HPDE6-E6E7 (cell line): Measurements from ENCODE around the gene AGAP2.
"Not testable (repeated sequence)": the region's sequence is repeated elsewhere in the genome, so short reads cannot be mapped to it uniquely, and the experiment has no call there.

ENCODE experiments used
- DNase-seq: peaks from one replicate; pipeline ENCODE4 v3.0.0; 2011; ENCODE audit warnings: missing footprints; ENCODE audit errors: extremely low spot score

Gene AGAP2

DNA sequence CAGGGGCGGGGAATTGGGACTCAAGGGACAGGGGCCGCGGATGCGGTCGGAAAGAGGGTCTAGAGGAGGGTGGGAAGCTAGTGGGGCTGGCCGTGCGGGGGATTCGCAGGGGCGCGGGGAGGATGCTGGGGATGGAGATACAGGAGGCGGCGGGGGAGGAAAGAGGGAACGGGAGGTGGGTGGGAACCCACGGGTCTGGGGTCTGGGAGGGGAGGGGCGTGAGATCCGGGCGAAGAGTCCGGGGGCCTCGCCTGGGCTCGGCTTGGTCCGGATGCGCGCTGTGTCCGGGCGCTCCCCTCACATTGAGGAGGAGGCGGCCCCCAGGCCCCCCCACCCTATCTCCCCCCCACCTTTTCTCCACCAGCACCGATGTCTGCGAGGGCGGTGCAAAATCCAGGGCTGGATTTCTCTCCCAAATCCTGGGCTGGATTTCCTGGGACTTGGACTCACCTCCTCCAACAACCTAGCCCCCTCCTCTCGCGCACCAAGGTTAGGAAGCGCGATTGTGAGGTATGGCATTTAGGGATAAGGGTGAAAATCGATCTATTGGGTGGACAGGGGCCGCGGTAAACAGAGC is at the start of gene AGAP2:
AGAP2 (minus strand) TSS at position 82 of the 577 bp plus-strand sequence. CDS start 496 bp downstream, outside the sequence.
- DNase-seq = no peak

DNA sequence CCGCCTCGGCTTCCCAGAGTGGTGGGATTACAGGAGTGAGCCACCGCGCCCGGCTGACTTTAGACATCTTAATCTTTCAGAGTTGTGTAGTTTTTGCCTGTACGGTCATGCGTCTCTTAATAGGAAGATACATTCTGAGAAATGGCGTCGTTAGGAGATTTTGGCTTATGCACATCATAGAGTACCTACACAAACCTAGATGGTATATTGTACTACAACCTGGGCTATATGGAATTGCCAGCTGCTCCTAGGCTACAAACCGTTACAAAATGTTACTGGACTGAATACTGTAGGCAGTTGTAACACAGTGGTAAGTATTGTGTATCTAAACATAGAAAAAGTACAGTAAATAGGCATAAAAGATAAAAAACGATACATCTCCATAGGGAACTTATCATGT is 45.3 kb upstream of the AGAP2 start:
- no peak for DNase-seq

DNA sequence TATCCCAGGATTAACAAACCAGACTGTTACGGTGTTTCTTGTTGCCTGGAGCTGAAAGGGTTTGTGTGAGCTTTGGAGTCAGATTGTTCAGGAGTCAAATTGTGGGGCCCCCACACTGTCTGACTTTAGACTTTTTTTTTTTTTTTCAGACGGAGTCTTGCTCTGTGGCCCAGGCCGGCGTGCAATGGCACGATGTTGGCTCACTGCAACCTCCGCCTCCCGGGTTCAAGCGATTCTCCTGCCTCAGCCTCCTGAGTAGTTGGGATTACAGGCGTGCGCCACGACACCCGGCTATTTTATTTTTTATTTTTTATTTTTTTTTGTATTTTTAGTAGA is 44.9 kb upstream of the AGAP2 start:
- DNase-seq = no peak

DNA sequence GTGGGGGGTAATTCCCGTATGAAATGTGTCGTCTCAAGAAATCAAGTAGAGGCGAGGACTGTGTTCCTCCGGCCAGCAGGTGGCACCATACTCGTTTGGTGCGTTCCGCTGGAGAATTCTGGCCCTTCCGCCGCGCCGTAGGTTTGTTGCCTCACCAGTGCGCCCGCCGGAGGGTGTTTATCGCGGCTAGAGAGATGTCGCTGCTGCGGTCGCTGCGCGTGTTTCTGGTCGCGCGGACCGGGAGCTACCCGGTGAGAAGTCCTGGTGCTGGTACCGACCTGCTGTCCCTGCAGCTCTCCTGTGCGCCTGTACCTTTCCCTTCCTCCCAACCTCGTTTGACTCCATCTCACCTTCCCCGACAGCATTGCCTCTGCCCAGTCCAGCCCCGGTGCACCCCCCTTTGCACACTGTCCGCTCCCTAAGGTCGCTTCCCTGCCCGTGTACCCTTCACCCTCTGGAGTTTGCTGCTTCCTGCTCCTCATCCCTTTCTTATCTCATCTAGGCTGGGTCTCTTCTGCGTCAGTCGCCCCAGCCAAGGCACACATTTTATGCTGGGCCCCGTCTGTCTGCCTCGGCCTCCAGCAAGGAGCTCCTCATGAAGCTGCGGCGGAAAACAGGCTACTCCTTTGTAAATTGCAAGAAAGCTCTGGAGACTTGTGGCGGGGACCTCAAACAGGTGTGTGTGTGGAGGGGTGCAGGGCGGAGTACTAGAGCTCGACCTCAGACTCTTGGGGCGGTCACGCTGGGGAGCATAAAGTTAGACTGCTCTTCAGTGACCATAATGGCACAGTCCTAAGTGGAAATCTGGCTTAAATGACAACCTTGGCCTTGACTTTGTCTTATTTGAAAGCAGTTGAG is 44.3 kb upstream of the AGAP2 start, which contains the start of gene TSFM:
TSFM (plus strand) TSS at position 180 of the 858 bp plus-strand sequence; CDS start at position 195, 15 bp downstream.
- DNase-seq = peak; percentile 67

DNA sequence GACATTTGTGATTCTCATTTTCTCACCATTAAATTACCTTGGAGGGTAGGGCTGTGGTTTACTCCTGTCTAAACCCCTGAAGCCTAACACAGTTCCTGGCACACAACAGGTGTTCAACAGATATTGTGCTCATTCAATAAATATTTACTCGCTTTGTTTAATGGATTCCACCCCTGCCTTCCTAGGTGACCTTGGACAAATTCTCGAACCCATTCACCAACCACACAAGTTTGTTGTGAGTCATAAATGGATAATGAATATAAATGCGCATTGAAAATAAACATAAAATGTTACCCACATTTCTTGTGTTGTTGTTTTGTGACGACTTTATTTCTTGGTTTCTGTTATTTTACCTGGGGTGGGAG is 43.7 kb upstream of the AGAP2 start:
- no peak for DNase-seq

DNA sequence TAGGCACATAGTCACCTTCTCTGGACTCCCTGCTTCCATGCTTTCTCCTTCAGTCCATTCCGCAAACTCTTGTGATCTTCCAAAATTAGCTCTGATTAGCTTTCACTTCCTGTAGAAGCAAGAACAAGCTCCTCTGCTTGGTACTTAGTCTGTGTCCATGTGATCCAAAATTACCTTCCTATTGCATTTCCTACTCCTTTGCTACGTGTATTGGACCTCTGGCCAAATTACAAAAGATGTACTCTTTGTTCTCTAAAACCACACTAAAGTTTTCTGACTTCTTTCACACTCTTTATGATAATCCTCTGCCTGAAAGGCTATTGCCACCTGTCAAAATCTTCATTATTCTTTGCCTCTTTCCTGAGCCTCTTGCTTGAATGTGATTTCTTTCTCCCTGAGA is 43.3 kb upstream of the AGAP2 start:
- DNase-seq = no peak

DNA sequence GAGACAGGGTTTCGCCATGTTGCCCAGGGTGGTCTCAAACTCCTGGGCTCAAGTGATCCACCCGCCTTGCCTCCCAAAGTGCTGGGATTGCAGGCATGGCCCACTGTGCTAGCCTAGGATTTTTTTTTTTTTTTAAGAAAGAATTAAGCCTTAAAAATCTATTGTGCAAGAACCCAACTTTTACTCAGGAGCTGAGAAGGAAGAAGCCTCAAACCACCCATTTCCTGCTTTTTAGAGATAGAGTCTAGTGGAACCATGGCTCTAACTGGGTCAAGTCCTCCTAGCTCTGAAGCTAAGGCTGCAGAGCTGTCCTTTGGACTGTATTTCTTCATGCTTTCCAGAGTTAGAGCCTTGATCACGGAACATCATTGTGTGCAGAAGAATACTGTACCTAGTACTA is 42.7 kb upstream of the AGAP2 start:
- no peak for DNase-seq

DNA sequence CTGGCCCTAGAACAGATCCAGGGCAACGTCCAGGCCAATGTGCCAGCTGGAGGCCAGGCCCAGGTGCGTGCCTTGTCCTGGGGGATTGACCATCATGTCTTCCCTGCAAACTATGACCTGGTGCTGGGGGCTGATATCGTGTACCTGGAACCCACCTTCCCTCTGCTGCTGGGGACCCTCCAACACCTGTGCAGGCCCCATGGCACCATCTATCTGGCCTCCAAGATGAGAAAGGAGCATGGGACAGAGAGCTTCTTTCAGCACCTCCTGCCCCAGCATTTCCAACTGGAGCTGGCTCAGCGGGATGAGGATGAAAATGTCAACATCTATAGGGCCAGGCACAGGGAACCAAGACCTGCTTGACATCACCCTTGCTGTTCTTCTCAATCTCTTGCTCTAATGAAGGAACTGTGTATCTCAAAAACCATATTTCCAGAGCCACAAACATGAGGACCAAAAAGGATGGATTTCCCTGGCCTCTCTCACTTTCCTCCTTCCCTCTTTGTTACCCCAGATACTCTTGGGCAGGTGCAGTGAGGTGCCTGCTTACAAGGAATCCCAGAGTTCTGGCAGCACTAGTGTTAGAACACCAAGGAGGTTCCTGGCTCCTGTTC is 41.8 kb upstream of the AGAP2 start:
- DNase-seq = no peak

DNA sequence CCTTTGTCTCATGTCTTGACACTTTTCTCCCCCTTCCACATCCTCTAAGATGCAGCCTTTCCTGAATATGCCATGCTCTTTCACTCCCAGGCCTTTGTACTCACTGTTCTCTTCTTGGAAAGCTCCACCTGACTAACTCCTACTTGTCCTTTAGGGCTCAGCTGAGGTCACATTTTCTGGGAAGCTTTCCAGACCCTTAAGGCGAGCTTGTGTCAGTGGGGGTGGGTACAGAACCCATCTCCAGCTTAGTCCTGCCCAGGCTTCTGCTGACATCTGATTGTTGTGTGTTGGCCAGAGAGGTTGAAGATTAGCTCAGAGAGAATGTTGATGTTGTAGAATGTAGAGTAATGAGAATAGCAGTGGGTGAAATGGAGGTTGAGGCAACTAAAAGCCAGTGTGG is 41.2 kb upstream of the AGAP2 start:
- DNase-seq = no peak

DNA sequence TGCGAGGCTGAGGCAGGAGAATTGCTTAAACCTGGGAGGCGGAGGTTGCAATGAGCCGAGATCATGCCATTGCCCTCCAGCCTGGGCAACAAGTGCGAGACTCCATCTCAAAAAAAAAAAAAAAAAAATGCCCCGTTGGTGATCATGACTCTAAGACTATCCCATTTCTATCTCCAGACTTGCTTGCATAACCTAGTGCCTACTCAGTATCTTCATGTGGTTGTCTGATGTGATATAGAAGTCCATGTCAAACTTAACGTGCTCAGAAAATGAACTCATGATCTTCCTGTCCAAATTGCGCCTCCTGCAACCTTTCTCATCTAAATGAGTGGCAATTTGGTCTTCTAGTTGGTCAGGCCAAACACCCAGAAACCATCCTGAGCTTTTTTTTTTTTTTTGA is 39.4 kb upstream of the AGAP2 start:
- no peak for DNase-seq

DNA sequence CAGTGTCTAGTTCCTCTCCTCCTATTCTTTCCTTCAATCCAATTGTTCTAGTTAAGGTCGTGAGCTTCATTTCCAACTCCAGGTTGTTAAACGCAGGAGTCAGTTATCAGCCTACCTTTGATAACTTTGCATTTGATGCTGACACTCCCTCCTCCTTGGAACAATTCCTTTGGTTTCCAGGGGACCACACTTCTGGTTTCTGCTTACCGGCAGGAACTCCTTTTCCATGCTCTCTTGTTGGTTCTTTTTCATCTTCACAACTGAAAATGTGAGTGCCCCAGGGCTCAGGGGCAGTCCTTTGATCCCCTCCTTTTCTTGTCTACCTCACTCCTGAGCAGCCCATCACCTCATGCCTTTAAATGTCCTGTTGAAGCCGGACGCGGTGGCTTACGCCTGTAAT is 38.8 kb upstream of the AGAP2 start:
- no peak for DNase-seq

DNA sequence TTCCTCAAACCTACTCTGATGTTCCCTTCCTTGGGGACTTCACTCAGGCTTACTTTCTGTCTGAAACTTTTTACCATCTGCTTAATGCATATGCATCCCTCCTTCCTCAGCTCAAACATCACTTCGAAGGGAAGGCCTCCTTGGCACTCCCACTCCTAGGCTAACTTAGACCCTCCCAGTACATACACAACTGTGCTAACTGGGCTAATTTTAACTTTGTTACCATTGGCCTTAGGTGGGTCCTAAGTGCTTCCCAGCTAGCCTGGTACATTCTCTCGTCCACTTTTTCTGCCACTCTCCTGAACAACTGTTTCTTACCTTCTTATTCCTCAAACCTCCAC is 37.7 kb upstream of the AGAP2 start:
- no peak for DNase-seq

DNA sequence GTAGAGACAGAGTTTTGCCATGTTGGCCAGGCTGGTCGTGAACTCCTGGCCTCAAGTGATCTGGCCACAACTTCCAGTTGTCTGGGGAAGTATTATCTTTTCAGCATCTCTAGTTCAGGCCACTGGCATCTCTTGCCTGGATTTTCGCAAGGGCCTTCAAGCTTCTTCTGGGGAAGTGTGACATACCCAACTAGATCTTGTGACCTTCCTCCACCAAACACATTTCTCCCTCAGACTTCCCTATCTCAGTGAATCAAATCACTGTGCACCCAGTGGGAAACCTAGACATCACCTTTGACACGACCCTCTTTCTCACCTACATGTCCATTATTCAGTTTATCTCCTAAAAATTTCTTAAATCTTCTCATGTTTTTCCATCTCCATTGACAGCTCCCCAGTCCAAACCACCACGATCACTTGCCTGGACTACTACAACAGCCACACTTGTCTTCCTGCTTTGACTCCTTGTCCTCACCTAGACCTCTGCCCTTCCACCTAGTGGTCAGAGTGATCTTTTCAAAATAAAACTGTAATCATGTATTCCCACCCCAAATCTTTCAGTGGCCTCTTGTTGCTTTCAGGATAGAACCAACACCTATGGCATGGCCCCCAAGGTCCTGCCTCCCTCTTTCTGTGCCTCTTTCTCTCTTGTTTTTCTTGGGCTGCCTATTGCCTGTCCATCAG is 37.2 kb upstream of the AGAP2 start:
- DNase-seq = no peak

DNA sequence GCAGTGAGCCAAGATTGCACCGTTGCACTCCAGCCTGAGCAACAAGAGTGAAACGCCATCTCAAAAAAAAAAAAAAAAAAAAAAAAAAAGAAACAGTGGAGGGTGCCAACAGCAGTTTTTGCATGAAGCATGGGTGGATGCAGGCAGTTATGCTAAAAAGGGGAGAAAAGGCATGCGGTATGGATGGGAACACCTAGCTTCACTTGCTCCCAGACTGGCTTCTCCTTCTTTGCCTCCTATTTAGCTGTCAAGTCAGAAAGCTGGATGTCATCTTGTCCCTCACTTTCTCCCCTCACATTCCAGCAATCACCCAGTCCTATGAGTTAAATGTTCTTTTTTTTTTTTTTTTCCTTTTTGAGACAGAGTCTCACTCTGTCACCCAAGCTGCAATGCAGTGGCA is 36.5 kb upstream of the AGAP2 start:
- no peak for DNase-seq

DNA sequence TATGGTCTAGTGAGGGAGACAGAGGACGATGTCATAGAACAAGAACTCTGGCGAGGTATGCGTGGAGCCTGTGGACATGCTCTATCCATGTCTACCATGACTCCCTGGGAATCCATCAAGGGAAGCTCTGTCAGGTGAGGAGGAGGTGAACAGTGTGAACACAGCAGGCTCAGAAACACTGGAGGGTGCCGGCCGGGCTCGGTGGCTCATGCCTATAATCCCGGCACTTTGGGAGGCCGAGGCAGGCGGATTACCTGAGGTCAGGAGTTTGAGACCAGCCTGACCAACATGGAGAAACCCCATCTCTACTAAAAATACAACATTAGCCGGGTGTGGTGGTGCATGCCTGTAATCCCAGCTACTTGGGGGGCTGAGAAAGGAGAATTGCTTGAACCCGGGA is 36.1 kb upstream of the AGAP2 start:
- not testable (repeated sequence) for DNase-seq

DNA sequence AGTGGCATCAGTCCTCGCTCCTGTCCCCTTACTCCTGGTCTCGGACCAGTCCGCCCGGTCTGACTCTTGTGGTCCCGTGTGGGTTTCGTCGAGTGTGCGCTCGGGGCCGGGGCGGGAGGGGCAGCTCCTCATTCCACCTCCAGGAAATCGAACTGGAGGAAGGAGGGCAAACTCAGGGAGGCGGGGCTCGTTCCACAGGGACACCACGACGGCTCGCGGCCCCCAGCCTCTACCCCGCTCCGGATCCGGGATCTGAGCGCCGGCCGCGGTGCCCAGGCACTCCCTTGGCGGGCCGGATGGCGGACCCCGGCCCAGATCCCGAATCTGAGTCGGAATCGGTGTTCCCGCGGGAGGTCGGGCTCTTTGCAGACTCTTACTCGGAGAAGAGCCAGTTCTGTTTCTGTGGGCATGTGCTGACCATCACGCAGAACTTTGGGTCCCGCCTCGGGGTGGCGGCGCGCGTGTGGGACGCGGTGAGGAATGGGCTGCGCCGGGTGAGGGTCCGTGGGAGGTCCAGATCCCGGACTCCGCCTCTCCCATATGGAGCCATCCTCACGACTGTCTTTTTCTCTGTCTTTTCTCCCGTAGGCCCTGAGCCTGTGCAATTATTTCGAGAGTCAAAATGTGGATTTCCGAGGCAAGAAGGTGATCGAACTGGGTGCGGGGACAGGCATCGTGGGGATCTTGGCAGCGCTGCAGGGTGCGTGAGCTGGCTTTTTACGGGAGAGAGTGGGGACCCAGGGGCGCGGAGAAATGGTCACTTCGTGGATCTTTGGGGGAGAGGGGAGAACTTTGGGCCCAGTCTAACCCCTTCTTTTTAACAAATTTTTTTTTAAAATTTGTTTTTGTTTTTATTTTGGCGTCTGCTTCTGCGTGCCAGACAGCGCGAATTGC is 34.1 kb upstream of the AGAP2 start, which contains the start of gene EEF1AKMT3:
EEF1AKMT3 (plus strand) TSS at position 186 of the 894 bp plus-strand sequence; CDS start at position 297, 111 bp downstream.
- DNase-seq = no peak

DNA sequence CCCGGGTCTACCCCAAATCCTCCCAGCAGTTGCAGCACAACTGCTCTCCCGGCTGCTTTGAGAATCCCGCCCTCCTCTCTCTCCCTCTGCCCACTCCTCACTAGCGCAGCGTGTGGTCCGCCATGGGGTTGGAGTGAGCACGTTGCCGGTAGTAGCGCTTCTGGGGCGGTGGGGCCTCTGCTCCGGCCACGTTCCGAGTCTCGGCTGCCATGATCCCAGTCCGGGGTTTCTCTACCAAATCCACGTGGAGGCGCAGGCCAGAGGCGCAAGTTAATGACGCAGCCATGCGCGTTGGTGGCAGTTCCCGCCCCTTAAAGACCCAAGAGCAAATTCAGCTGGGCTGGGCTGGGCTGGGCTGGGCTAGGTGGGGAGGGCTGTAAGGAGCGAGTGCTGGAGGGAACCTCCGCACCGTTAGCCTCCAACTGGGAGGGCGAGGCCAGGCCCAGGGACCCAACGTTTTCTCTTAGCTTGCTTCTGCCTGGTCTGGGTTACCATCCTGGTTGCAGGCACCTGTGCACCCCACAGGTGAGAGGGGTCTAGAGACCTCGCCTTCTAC is 33.4 kb upstream of the AGAP2 start, which contains the start of gene METTL1:
METTL1 (minus strand) TSS at position 233 of the 556 bp plus-strand sequence; CDS start at position 211, 22 bp downstream.
- peak; percentile 94 for DNase-seq

DNA sequence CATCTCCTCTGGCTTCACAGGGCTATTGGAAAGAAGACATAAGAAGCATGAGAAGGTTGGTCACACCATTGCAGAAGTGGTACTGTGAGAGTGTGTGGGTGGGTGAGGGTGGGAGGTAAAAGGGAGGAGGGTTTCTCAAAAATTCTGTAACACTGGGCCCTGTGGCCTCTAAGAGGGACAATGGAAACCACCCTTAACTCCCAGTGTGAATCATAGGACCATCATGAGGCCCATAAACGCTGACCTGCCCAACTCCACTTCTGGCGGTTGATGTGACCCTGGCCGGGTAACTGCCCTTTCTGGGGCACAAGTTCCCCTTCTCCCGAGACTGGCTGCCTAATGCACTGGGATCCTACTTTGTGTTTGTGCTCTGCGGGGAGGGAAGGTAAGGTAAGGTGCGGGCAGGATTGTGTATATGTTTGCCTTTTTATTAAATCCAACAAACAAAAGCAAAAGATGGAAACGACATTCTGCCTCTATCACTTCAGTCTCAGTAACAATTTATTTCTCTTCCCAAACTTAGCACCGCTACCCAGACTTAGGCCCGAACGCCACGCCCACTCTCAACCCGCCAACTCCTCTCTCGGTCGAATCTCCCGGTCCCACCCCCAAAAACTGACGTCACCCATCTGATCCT is 32.8 kb upstream of the AGAP2 start:
- no peak for DNase-seq

DNA sequence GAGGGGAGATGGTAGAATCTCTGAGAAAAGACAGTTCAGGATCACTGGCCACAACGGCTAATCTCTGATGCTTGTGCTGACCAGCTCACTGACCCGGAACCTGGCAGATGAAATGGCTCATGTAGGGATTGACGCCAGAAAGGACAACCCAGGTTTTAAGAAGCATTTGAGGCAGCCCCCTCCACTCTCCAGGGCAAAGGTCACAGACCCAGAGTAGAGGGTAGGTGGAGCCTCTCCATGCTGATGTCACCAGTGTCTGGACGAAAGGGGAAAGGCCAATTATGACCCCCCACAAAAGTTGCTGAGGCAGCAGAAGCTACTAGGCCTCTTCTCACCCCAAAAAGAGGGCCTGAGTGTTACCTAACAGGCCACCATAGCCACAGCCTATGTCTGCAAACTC is 32.2 kb upstream of the AGAP2 start:
- DNase-seq = no peak

DNA sequence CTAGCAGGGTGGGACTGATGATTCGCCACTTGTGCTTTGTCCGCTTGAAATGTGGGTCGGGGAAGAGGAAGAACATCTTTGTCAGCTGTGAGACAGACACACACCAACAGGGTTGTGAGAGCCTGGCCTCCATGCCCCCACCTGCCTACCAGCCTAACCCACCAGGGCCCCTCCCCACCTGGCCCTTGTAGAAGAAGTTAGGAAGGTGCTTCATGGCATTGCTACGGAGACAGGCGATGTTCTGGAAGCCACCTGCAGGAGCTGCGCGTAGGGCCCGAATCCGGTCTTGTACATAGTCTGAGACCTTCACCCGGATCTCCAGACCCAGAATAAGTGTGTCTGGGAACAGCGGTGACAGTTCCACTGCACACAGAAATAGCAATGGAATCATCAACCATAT is 31.1 kb upstream of the AGAP2 start:
- no peak for DNase-seq

DNA sequence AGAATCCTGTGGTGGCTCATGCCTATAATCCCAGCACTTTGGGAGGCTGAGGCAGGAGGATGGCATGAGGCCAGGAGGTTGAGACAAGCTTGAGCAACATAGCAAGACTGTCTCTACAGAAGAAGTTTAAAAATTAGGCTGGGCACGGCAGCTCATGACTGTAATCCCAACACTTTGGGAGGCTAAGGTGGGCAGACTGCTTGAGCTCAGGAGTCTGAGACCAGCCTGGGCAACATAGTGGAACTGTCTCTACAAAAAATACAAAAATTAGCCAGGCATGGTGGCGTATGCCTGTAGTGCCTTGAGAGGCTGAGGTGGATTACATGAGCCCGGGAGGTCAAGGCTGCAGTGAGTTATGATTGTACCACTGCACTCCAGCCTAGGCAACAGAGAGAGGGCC is 29.3 kb upstream of the AGAP2 start:
- no peak for DNase-seq
